Stimulated activated memory B cell treated with anti-CD40 and anti-IgM and Interleukin-4, amounts not matched to agents 10 μg/mL and 1 μg/mL and 100 μg/mL, for 72 hours (primary cell): Measurements from ENCODE around the gene KLHDC2.

ENCODE experiments used
- ATAC-seq: fragments of 150-1000 bp; cut with Tn5 transposase; 2 replicates; pipeline ENCODE4 v1.10.0; 2021
- H3K27ac Mint-ChIP-seq: one replicate; pipeline ENCODE4 v1.8.0; 2022; ENCODE audit warnings: mild to moderate bottlenecking, mixed read lengths
- H3K27me3 Mint-ChIP-seq: one replicate; pipeline ENCODE4 v1.8.0; 2022; ENCODE audit warnings: mixed read lengths
- H3K36me3 Mint-ChIP-seq: one replicate; pipeline ENCODE4 v1.8.0; 2022; ENCODE audit warnings: mixed read lengths
- H3K4me1 Mint-ChIP-seq: one replicate; pipeline ENCODE4 v1.8.0; 2022; ENCODE audit warnings: mixed read lengths
- H3K4me3 Mint-ChIP-seq: one replicate; pipeline ENCODE4 v1.8.0; 2022; ENCODE audit warnings: mild to moderate bottlenecking, moderate library complexity, mixed read lengths
- H3K9me3 Mint-ChIP-seq: one replicate; pipeline ENCODE4 v1.8.0; 2022; ENCODE audit warnings: mixed read lengths

KLHDC2 gene

DNA sequence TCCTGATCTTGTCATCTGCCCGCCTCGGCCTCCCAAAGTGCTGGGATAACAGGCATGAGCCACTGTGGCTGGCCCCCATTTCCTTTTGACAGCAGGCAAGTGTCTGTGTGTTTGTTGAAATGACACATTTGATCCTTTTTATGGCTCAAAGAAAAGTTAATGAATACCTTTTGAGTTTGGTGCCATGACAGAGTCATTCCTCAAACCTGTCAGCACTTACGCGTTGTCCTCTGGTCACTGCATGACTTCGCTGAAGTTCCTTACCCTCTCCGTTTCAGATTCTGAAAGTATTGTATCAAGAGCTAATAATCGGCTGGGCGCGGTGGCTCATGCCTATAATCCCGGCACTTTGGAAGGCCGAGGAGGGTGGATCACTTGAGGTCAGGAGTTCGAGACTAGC is 52.2 kb downstream of the KLHDC2 start:
- no peak overlapping the region for H3K4me3 Mint-ChIP-seq
- peaks cover 5% of the 10 kb centered on the region for H3K4me1 Mint-ChIP-seq
- ATAC-seq: no peak
- no peaks in the 10 kb centered on the region for H3K27me3 Mint-ChIP-seq
- H3K27ac Mint-ChIP-seq: no peak overlapping the region
- peaks cover 67% of the 10 kb centered on the region for H3K36me3 Mint-ChIP-seq
- peaks cover 7% of the 10 kb centered on the region for H3K9me3 Mint-ChIP-seq

DNA sequence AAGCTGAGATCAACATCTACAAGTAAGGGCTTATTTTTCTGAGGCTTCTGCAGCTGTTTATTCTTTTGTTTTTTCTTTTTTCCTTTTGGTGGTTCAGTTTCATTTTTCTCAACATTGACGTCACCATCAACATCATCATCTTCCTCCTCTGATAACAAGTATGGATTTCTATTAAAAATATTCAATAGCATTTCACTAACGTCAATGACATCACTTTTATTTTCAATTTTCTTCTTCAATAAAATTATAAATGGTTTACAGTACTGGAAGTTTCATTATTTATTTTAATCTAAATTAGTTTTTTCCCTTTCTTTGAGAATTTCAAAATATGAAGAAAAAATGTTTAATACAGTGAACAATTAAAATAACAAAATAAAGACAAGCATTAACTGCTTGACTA is 60.7 kb downstream of the KLHDC2 start:
- no peaks in the 10 kb centered on the region for H3K4me1 Mint-ChIP-seq
- ATAC-seq: no peak
- H3K27me3 Mint-ChIP-seq: no peaks in the 10 kb centered on the region
- H3K27ac Mint-ChIP-seq: no peak overlapping the region
- no peak overlapping the region for H3K4me3 Mint-ChIP-seq
- H3K9me3 Mint-ChIP-seq: no peaks in the 10 kb centered on the region
- peaks cover 73% of the 10 kb centered on the region for H3K36me3 Mint-ChIP-seq
